HepG2 (cell line): ENCODE results near the gene SEPHS2. TPM values are rescaled to one million over a fixed set of nuclear protein-coding genes. Genes with fewer than 3 reads are reported as not detected.

Source experiments
- CREB3 ChIP-seq: sonication (generic); formaldehyde crosslinking; IDR thresholded peaks from 2 replicates; pipeline ENCODE4 v1.5.0; 2020; ENCODE audit warnings: missing genetic modification reagents
- EP300 ChIP-seq, 3 experiments: sonication (generic) in 1 of 3; formaldehyde crosslinking in 1 of 3; IDR thresholded peaks; 2 replicates each; pipeline versions ENCODE4 v1.5.1 to v1.6.1; 2011 to 2020; ENCODE audit warnings: low read depth in 2 of 3, low read length in 2 of 3, borderline replicate concordance in 1 of 3, improper control_type of control experiment in 1 of 3, mild to moderate bottlenecking in 1 of 3, missing genetic modification reagents in 1 of 3, moderate library complexity in 1 of 3
- NFE2L1 ChIP-seq: sonication (generic); formaldehyde crosslinking; IDR thresholded peaks from 2 replicates; pipeline ENCODE4 v1.4.0; 2020; ENCODE audit warnings: missing genetic modification reagents, mild to moderate bottlenecking, borderline replicate concordance
- PHF5A ChIP-seq: IDR thresholded peaks from one replicate; pipeline ENCODE4 v1.6.1; 2018; ENCODE audit warnings: low read depth, missing genetic modification reagents; ENCODE audit not compliant: unreplicated experiment
- PHF8 ChIP-seq: sonication (generic); formaldehyde crosslinking; IDR thresholded peaks from 2 replicates; pipeline ENCODE4 v1.5.0; 2020; ENCODE audit warnings: missing genetic modification reagents
- SIN3B ChIP-seq: fragments of 150-350 bp; IDR thresholded peaks from 2 replicates; pipeline ENCODE4 v1.6.1; 2014; ENCODE audit warnings: low read length
- SOX6 ChIP-seq, 2 experiments: fragments of 450-650 bp in 1 of 2; sonication (generic) in 1 of 2; formaldehyde crosslinking in 1 of 2; IDR thresholded peaks; 2 replicates each; pipeline versions ENCODE4 v1.4.0 to v1.6.1; 2017 to 2020; ENCODE audit warnings: antibody characterized with exemption in 1 of 2, mild to moderate bottlenecking in 1 of 2, missing genetic modification reagents in 1 of 2
- ZBTB20 ChIP-seq: sonication (generic); formaldehyde crosslinking; IDR thresholded peaks from 2 replicates; pipeline ENCODE4 v1.8.1; 2023; ENCODE audit warnings: missing genetic modification reagents, low read depth, mild to moderate bottlenecking, borderline replicate concordance
- ZBTB26 ChIP-seq: IDR thresholded peaks from 2 replicates; pipeline ENCODE4 v1.6.1; 2016; ENCODE audit warnings: missing compliant biosample characterization, missing genetic modification reagents, borderline replicate concordance
- ZNF138 ChIP-seq: sonication (generic); formaldehyde crosslinking; IDR thresholded peaks from 2 replicates; pipeline ENCODE4 v1.5.0; 2020; ENCODE audit warnings: mild to moderate bottlenecking, low read depth, missing genetic modification reagents
- ZNF260 ChIP-seq: sonication (generic); formaldehyde crosslinking; IDR thresholded peaks from 2 replicates; pipeline ENCODE4 v1.4.0; 2020; ENCODE audit warnings: missing genetic modification reagents, low read depth, mild to moderate bottlenecking, borderline replicate concordance
- ZNF362 ChIP-seq: sonication (generic); formaldehyde crosslinking; IDR thresholded peaks from 2 replicates; pipeline ENCODE4 v1.4.0; 2020; ENCODE audit warnings: missing genetic modification reagents, mild to moderate bottlenecking, borderline replicate concordance
- ZNF646 ChIP-seq: sonication (generic); formaldehyde crosslinking; IDR thresholded peaks from 2 replicates; pipeline ENCODE4 v1.9.0; 2021; ENCODE audit warnings: mild to moderate bottlenecking, missing genetic modification reagents
- ZNF709 ChIP-seq: sonication (generic); formaldehyde crosslinking; IDR thresholded peaks from 2 replicates; pipeline ENCODE4 v1.5.0; 2020; ENCODE audit warnings: mild to moderate bottlenecking, missing genetic modification reagents
- ZNF784 ChIP-seq: sonication (generic); formaldehyde crosslinking; IDR thresholded peaks from 2 replicates; pipeline ENCODE4 v1.5.1; 2020; ENCODE audit warnings: missing genetic modification reagents, mild to moderate bottlenecking, borderline replicate concordance
- polyA plus RNA-seq, 8 experiments: library from polyadenylated mRNA; depleted of rRNA in 3 of 8; stranded (reverse) in 7 of 8; unstranded in 1 of 8; fragments of >200 nt; fragmentation: Illumina TruSeq in 4 of 8; extraction: Trizol in 4 of 8; gene quantifications; 2 replicates each; pipeline versions ENCODE4 v1.2.1 to v1.2.3, GENCODE V29; 2011 to 2016; ENCODE audit warnings: low read depth in 4 of 8, missing spikeins in 1 of 8, mixed read lengths in 1 of 8; ENCODE audit not compliant: insufficient read depth in 1 of 8
- total RNA-seq, 5 experiments: library from RNA; depleted of rRNA; stranded (reverse); fragments of >200 nt; fragmentation: Illumina TruSeq; extraction: Trizol; gene quantifications; 2 replicates each; pipeline ENCODE4 v1.2.3, GENCODE V29; 2016; ENCODE audit warnings: low read depth in 1 of 5

Gene SEPHS2
- total and polyA plus RNA-seq, 2 of the 13 experiments (the other 11 are each of a cell fraction or from before 2014, with no cell fraction given), result 20.7 to 127 TPM

GRCh38 chr16:30458561-30459394 lies 13.1 kb upstream of the SEPHS2 start (continued):
- TF ChIP-seq ZNF362 (CRISPR knock-in tag) (peak; percentile 68; the same call in 1 of the 2 replicates), ZNF646 (peak; percentile 73), ZNF260 (CRISPR knock-in tag) (no peak), ZNF138 (CRISPR knock-in tag) (no peak; the same call in 1 of the 2 replicates), CREB3 (no peak), ZNF784 (CRISPR knock-in tag) (peak; percentile 57; the same call in 1 of the 2 replicates), EP300 (IDR thresholded peaks at IDR 0.05; ENCODE audit: low read depth in 2 of 2, low read length in 2 of 2) (no peak), EP300 (CRISPR knock-in tag; IDR thresholded peaks at IDR 0.05; ENCODE audit: borderline replicate concordance) (peak; percentile 45; the same call in 1 of the 2 replicates), PHF8 (CRISPR knock-in tag) (peak; percentile 69), NFE2L1 (no peak), PHF5A (no peak), ZBTB26 (CRISPR knock-in tag) (peak; percentile 3; the same call in 1 of the 2 replicates), SIN3B (no peak), SOX6 (IDR thresholded peaks at IDR 0.05) (no peak), SOX6 (CRISPR knock-in tag; IDR thresholded peaks at IDR 0.05) (peak; percentile 66), ZNF709 (CRISPR knock-in tag) (peak; percentile 83; the same call in 1 of the 2 replicates), ZBTB20 (CRISPR knock-in tag) (no peak; the same call in 1 of the 2 replicates)
